ENCODE measurements around the gene SUMO2.
A peak's percentile ranks its signal among the peaks of the same experiment; 100 is the strongest.
"Not testable (repeated sequence)": the region's sequence is repeated elsewhere in the genome, so short reads cannot be mapped to it uniquely, and the experiment has no call there.

The SUMO2 gene

GRCh38 chr17:75142236-75142971 lies 40.4 kb downstream of the SUMO2 start:
- DNase-seq: no peak

GRCh38 chr17:75138519-75138918 lies 44.2 kb downstream of the SUMO2 start:
- no peak for DNase-seq

- not testable (repeated sequence) for DNase-seq
Measured at GRCh38 chr17:75137762-75138161, 45.0 kb downstream of the SUMO2 start.

GRCh38 chr17:75135946-75136345 lies 46.8 kb downstream of the SUMO2 start:
- DNase-seq: no peak

- no peak for DNase-seq
Measured at GRCh38 chr17:75135452-75135851, 47.3 kb downstream of the SUMO2 start.

GRCh38 chr17:75133607-75134347 lies 49.0 kb downstream of the SUMO2 start:
- not testable (repeated sequence) for DNase-seq

- no peak for DNase-seq
Measured at GRCh38 chr17:75133001-75133400, 49.8 kb downstream of the SUMO2 start.

- not testable (repeated sequence) for DNase-seq
Measured at GRCh38 chr17:75132018-75133000, 50.5 kb downstream of the SUMO2 start.

- DNase-seq: peak; percentile 58
Measured at GRCh38 chr17:75131278-75132017, 51.3 kb downstream of the SUMO2 start, which contains the start of gene NT5C. TSS of gene NT5C (minus strand) at chr17:75131742. CDS start at chr17:75131707, 35 bp downstream.

- peak; percentile 55 for DNase-seq
Measured at GRCh38 chr17:75130632-75131277, 52.0 kb downstream of the SUMO2 start.

GRCh38 chr17:75130059-75130631 lies 52.6 kb downstream of the SUMO2 start:
- DNase-seq: no peak

- DNase-seq: no peak
Measured at GRCh38 chr17:75129576-75129975, 53.2 kb downstream of the SUMO2 start.

GRCh38 chr17:75128694-75129505 lies 53.9 kb downstream of the SUMO2 start:
- no peak for DNase-seq

- not testable (repeated sequence) for DNase-seq
Measured at GRCh38 chr17:75127936-75128335, 54.8 kb downstream of the SUMO2 start.

- DNase-seq: no peak
Measured at GRCh38 chr17:75126954-75127353, 55.8 kb downstream of the SUMO2 start.

GRCh38 chr17:75125984-75126383 lies 56.8 kb downstream of the SUMO2 start:
- DNase-seq: peak; percentile 10

GRCh38 chr17:75124819-75125162 lies 58.0 kb downstream of the SUMO2 start:
- DNase-seq: no peak

GRCh38 chr17:75124041-75124818 lies 58.5 kb downstream of the SUMO2 start:
- peak; percentile 45 for DNase-seq

GRCh38 chr17:75118307-75118706 lies 64.5 kb downstream of the SUMO2 start:
- no peak for DNase-seq

- DNase-seq: no peak
Measured at GRCh38 chr17:75116737-75117136, 66.0 kb downstream of the SUMO2 start.
